Activated CD8-positive, alpha-beta memory T cell treated with anti-CD3 and anti-CD28 coated beads, Interleukin-2, amount 50 U/mL, for 1 hour (primary cell): ENCODE data around the gene HSD17B7.

Experiments used
- DNase-seq: peaks from one replicate; pipeline ENCODE4 v3.0.0-alpha.2; 2020; ENCODE audit errors: extremely low read depth

Gene HSD17B7

DNA sequence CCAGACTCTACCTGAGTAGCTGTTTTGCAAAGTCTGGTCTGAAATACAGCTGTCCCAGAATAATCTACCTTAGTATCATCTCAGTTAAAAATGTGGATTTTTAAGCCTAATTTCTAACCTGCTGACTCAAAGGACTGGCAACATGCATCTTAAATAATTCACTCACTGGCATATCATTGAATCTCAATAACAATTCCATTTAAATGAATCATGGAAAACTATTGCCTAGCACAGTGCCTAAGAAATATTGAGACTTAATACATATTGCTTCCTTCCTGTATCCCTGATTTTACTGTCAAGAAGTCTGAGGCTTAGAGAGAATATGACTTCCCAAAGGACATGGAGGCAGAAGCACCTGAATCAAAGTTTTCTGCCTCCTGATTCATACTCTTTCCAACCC, 67.3 kb downstream of the HSD17B7 start:
- DNase-seq: no peak

- DNase-seq: no peak
Observed at GRCh38 chr1:162859191-162859590, 68.7 kb downstream of the HSD17B7 start.

- DNase-seq: no peak
Observed at GRCh38 chr1:162861101-162861500, 70.6 kb downstream of the HSD17B7 start, which contains the start of gene CCDC190. Gene CCDC190 (minus strand): TSS chr1:162861175. CDS start chr1:162859646, 1,529 bp downstream.

DNA sequence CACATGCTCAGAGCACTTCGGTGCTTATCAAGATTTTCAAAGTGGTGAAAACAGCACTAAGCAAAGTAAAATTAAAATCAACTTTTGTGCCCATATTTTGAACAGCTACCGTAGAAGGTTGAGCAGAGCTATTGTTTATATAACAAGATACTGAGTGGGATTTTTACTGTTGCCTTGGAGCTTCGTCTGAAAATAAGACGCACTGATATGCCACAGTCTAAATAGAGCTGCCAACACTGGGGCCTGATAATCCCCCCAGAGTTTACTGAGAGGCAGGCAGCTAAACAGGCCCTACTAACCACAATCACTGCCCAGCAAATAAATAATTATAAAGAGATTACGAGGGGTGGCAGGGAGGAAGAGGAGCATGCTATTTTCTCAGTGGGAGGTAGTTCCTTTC, 71.1 kb downstream of the HSD17B7 start:
- no peak for DNase-seq
